Measurements from ENCODE around the gene ABCB11. TPM values are rescaled to one million over a fixed set of nuclear protein-coding genes. Genes with fewer than 3 reads are reported as not detected.

ABCB11 gene
- total and polyA plus RNA-seq, 10 of the 15 experiments (the other 5 are each of a cell fraction or from before 2014, with no cell fraction given) = not detected

GRCh38 chr2:168894101-168894500, 137.0 kb downstream of the ABCB11 start:
- 23% methylated on average over 1 of the region's 1 CpG for WGBS (ENCODE audit: insufficient coverage, insufficient replicate concordance, low lambda C conversion rate, missing lambda C conversion rate)
- ChIA-PET POLR2A (no interaction called here), RAD21 (ENCODE audit: unreplicated experiment) (no interaction called here), SMC1A (ENCODE audit: uncharacterized antibody, unreplicated experiment) (no interaction called here), CTCF (no interaction called here)
- no peak overlapping the region for H3K4me2 ChIP-seq (ENCODE audit: control insufficient read depth, insufficient read depth)
- in situ Hi-C loops (cut with MboI) (no loop called here), intact Hi-C loops (cut with micrococcal nuclease; ENCODE audit: unreplicated experiment) (no loop called here)
- H4K20me1 ChIP-seq (ENCODE audit: control insufficient read depth, insufficient read depth) = no peaks in the 10 kb centered on the region
- TF ChIP-seq GATAD2B (conservative IDR thresholded peaks at IDR 0.05; ENCODE audit: low read depth) (no peak), BCL11A (IDR thresholded peaks at IDR 0.05; ENCODE audit: low read depth, low read length) (no peak), ZSCAN29 (IDR thresholded peaks at IDR 0.05) (no peak), TCF3 (IDR thresholded peaks at IDR 0.05; ENCODE audit: borderline replicate concordance, insufficient read depth, low read depth, low read length) (no peak), ZNF217 (IDR thresholded peaks at IDR 0.05) (no peak), RAD51 (IDR thresholded peaks at IDR 0.05) (no peak), SIN3A (IDR thresholded peaks at IDR 0.05; ENCODE audit: low read depth, low read length) (no peak), NR2C1 (IDR thresholded peaks at IDR 0.05) (no peak), ZNF592 (IDR thresholded peaks at IDR 0.05) (no peak), RUNX3 (IDR thresholded peaks at IDR 0.05; ENCODE audit: low read length) (no peak), CHD2 (IDR thresholded peaks at IDR 0.05; ENCODE audit: borderline replicate concordance, low read depth, low read length) (no peak)
- no peak for DNase-seq (ENCODE audit: low read depth, low spot score)
- no peak for ATAC-seq
- H3K79me2 ChIP-seq (ENCODE audit: control insufficient read depth, insufficient read depth, low read length) = peaks cover 8% of the 10 kb centered on the region
- no peak overlapping the region for H3K27ac ChIP-seq (ENCODE audit: control insufficient read depth, insufficient read depth)
- no peaks in the 10 kb centered on the region for H3K9me3 ChIP-seq (replicated peaks; ENCODE audit: control insufficient read depth, insufficient read depth, low read length)
- no peak overlapping the region for H3K4me3 ChIP-seq
- FAIRE-seq = no peak
- H3K36me3 ChIP-seq (ENCODE audit: control insufficient read depth in 2 of 2, insufficient read depth in 2 of 2, low read length in 1 of 2) = no peaks in the 10 kb centered on the region
- H3K9ac ChIP-seq (ENCODE audit: control insufficient read depth, insufficient read depth, low read length) = no peak overlapping the region
- H3K4me1 ChIP-seq (ENCODE audit: control insufficient read depth, insufficient read depth, low read length) = no peaks in the 10 kb centered on the region
- BruUV-seq (replicated peaks) = no TSS peak
- H2AFZ ChIP-seq (ENCODE audit: control insufficient read depth, low read depth, low read length) = no peak overlapping the region
- peaks cover 0 to 3% of the 10 kb centered on the region in 2 experiments; a peak in 1 of 4 replicates for H3K27me3 ChIP-seq (replicated peaks in 1 of 2; ENCODE audit: control insufficient read depth in 2 of 2, insufficient read depth in 2 of 2, low read length in 1 of 2)

All from GM12878 (cell line).